Loucy (cell line): ENCODE measurements around the gene MEIOSIN.
"Not testable (repeated sequence)": the region's sequence is repeated elsewhere in the genome, so short reads cannot be mapped to it uniquely, and the experiment has no call there.

Experiments used
- H2AFZ ChIP-seq: fragments of 200-600 bp; sonication (generic); 2 replicates; pipeline ENCODE4 v1.6.0; 2016; ENCODE audit warnings: antibody characterized with exemption, mild to moderate bottlenecking, low read length, moderate library complexity
- H3F3A ChIP-seq: fragments of 200-600 bp; 2 replicates; pipeline ENCODE4 v1.6.0; 2016; ENCODE audit warnings: antibody characterized with exemption, low read depth, mild to moderate bottlenecking
- H3K27me3 ChIP-seq: fragments of 200-600 bp; sonication (generic); 2 replicates; pipeline ENCODE4 v1.6.1; 2014; ENCODE audit warnings: low read length, mild to moderate bottlenecking; ENCODE audit not compliant: insufficient read depth, poor library complexity, severe bottlenecking
- H3K36me3 ChIP-seq: fragments of 200-600 bp; sonication (generic); 2 replicates; pipeline ENCODE4 v1.6.1; 2016; ENCODE audit warnings: low read length; ENCODE audit not compliant: insufficient read depth
- H3K4me1 ChIP-seq: fragments of 200-600 bp; sonication (generic); 2 replicates; pipeline ENCODE4 v1.5.1; 2014; ENCODE audit warnings: low read length, mild to moderate bottlenecking; ENCODE audit not compliant: insufficient read depth, poor library complexity, severe bottlenecking
- H3K4me2 ChIP-seq: fragments of 200-600 bp; sonication (generic); 2 replicates; pipeline ENCODE4 v1.6.0; 2014; ENCODE audit warnings: antibody characterized with exemption, low read length, low read depth, mild to moderate bottlenecking; ENCODE audit not compliant: poor library complexity, severe bottlenecking
- H3K4me3 ChIP-seq: fragments of 200-600 bp; sonication (generic); 2 replicates; pipeline ENCODE4 v1.5.1; 2014; ENCODE audit warnings: low read length, mild to moderate bottlenecking, mixed read lengths; ENCODE audit not compliant: poor library complexity, severe bottlenecking
- H3K79me2 ChIP-seq: fragments of 200-600 bp; sonication (generic); 2 replicates; pipeline ENCODE4 v1.6.1; 2014; ENCODE audit warnings: low read length; ENCODE audit not compliant: insufficient read depth
- H3K9ac ChIP-seq: fragments of 200-600 bp; sonication (generic); 2 replicates; pipeline ENCODE4 v1.6.0; 2014; ENCODE audit warnings: mild to moderate bottlenecking, low read depth, low read length, moderate library complexity; ENCODE audit not compliant: poor library complexity, severe bottlenecking
- H3K9me2 ChIP-seq: fragments of 200-600 bp; sonication (generic); replicated peaks from 2 replicates; pipeline ENCODE4 v1.6.1; 2016; ENCODE audit warnings: low read depth, low read length, mixed read lengths
- H3K9me3 ChIP-seq: fragments of 200-600 bp; sonication (generic); 2 replicates; pipeline ENCODE4 v1.6.1; 2014; ENCODE audit warnings: mild to moderate bottlenecking, antibody characterized with exemption, low read length, low read depth; ENCODE audit not compliant: insufficient read depth
- H4K20me1 ChIP-seq: fragments of 200-600 bp; sonication (generic); 2 replicates; pipeline ENCODE4 v1.6.0; 2014; ENCODE audit warnings: antibody characterized with exemption, low read length, mild to moderate bottlenecking; ENCODE audit not compliant: insufficient read depth, poor library complexity, severe bottlenecking
- CTCF ChIP-seq: fragments of 200-600 bp; sonication (generic); conservative IDR thresholded peaks from 2 replicates; pipeline ENCODE4 v1.5.1; 2014; ENCODE audit warnings: mild to moderate bottlenecking, antibody characterized with exemption, low read length
- EZH2phosphoT487 ChIP-seq: fragments of 200-600 bp; IDR thresholded peaks from 2 replicates; pipeline ENCODE4 v1.6.1; 2018; ENCODE audit warnings: antibody characterized with exemption, mild to moderate bottlenecking, moderate library complexity, borderline replicate concordance

The MEIOSIN gene

GRCh38 chr19:45717131-45717982, 15.9 kb upstream of the MEIOSIN start:
- Histone ChIP-seq H4K20me1 (peaks cover 3% of the 10 kb centered on the region), H3K4me2 (peak overlapping the region; percentile 94), H3K9ac (peak overlapping the region; percentile 93), H3K4me1 (peaks cover 28% of the 10 kb centered on the region), H3K9me3 (no peaks in the 10 kb centered on the region), H3K4me3 (peak overlapping the region; percentile 88), H3K79me2 (peaks cover 67% of the 10 kb centered on the region), H3F3A (no peaks in the 10 kb centered on the region), H3K27me3 (no peaks in the 10 kb centered on the region), H3K9me2 (no peaks in the 10 kb centered on the region), H3K36me3 (no peaks in the 10 kb centered on the region), H2AFZ (peak overlapping the region; percentile 71)
- no peak for TF ChIP-seq EZH2phosphoT487
- TF ChIP-seq CTCF: no peak

- no peaks in the 10 kb centered on the region for H3F3A ChIP-seq
Observed at GRCh38 chr19:45717983-45718650, 15.1 kb upstream of the MEIOSIN start.

GRCh38 chr19:45720065-45720464, 13.2 kb upstream of the MEIOSIN start:
- peaks cover 58% of the 10 kb centered on the region for H3K79me2 ChIP-seq
- not testable (repeated sequence) for H3F3A ChIP-seq, H3K9me2 ChIP-seq, H3K36me3 ChIP-seq, H3K27me3 ChIP-seq, H3K4me2 ChIP-seq, H3K4me3 ChIP-seq, H2AFZ ChIP-seq, H3K9ac ChIP-seq, H3K9me3 ChIP-seq, H4K20me1 ChIP-seq
- peaks cover 26% of the 10 kb centered on the region for H3K4me1 ChIP-seq

More at GRCh38 chr19:45717983-45718650, 15.1 kb upstream of the MEIOSIN start:
- Histone ChIP-seq H2AFZ (peak overlapping the region; percentile 50; the same call in 1 of the 2 replicates), H3K9me2 (no peaks in the 10 kb centered on the region), H3K79me2 (peaks cover 62% of the 10 kb centered on the region), H3K27me3 (no peaks in the 10 kb centered on the region), H3K4me2 (peak overlapping the region; percentile 94), H3K9ac (peak overlapping the region; percentile 87), H3K4me1 (peaks cover 28% of the 10 kb centered on the region), H3K9me3 (no peaks in the 10 kb centered on the region), H4K20me1 (no peaks in the 10 kb centered on the region), H3K4me3 (peak overlapping the region; percentile 88), H3K36me3 (no peaks in the 10 kb centered on the region)
- no peak for TF ChIP-seq CTCF
- TF ChIP-seq EZH2phosphoT487: no peak

- H3K4me1 ChIP-seq: peaks cover 17% of the 10 kb centered on the region
- H4K20me1 ChIP-seq: peaks cover 14% of the 10 kb centered on the region
- not testable (repeated sequence) for H3K9me3 ChIP-seq, H3K4me3 ChIP-seq, H3K36me3 ChIP-seq, H3F3A ChIP-seq, H2AFZ ChIP-seq, H3K27me3 ChIP-seq, H3K9me2 ChIP-seq
- peak overlapping the region; percentile 99 for H3K4me2 ChIP-seq
- peak overlapping the region; percentile 20 for H3K9ac ChIP-seq
- H3K79me2 ChIP-seq: peaks cover 64% of the 10 kb centered on the region
Observed at GRCh38 chr19:45728683-45729082, 4.6 kb upstream of the MEIOSIN start.
